HG03159 (cell line): ENCODE results near the gene DDX39B.
"Not testable (repeated sequence)": the region's sequence is repeated elsewhere in the genome, so short reads cannot be mapped to it uniquely, and the experiment has no call there.

Source experiments
- ATAC-seq: cut with Tn5 transposase; IDR thresholded peaks from one replicate; pipeline ENCODE4 v1.9.1; 2021; ENCODE audit warnings: mild to moderate bottlenecking, moderate library complexity; ENCODE audit not compliant: unreplicated experiment

The DDX39B gene

GRCh38 chr6:31575952-31576685 lies 34.3 kb upstream of the DDX39B start:
- ATAC-seq: no peak

GRCh38 chr6:31575335-31575901 lies 33.6 kb upstream of the DDX39B start, which contains the start of gene TNF:
Gene TNF, plus strand, starts transcription at chr6:31575565. Its CDS starts 177 bp downstream, at chr6:31575742.
- ATAC-seq: no peak

GRCh38 chr6:31574106-31575061 lies 32.6 kb upstream of the DDX39B start:
- ATAC-seq: no peak

- ATAC-seq: no peak
These were observed 31.7 kb upstream of the DDX39B start for GRCh38 chr6:31573239-31574105.

GRCh38 chr6:31572041-31572911 lies 30.5 kb upstream of the DDX39B start, which contains the start of gene LTA:
Gene LTA, plus strand, starts transcription at chr6:31572289. Its CDS starts 454 bp downstream, at chr6:31572743.
- ATAC-seq: peak; percentile 37

- no peak for ATAC-seq
These were observed 28.2 kb upstream of the DDX39B start for GRCh38 chr6:31569861-31570536.

- ATAC-seq: peak; percentile 70
These were observed 26.7 kb upstream of the DDX39B start for GRCh38 chr6:31568537-31568961.

GRCh38 chr6:31567531-31568370 lies 25.9 kb upstream of the DDX39B start:
- no peak for ATAC-seq

- no peak for ATAC-seq
These were observed 18.9 kb upstream of the DDX39B start for GRCh38 chr6:31560697-31561058.

- peak; percentile 67 for ATAC-seq
These were observed 18.3 kb upstream of the DDX39B start for GRCh38 chr6:31559958-31560696.

- no peak for ATAC-seq
These were observed 17.8 kb upstream of the DDX39B start for GRCh38 chr6:31559606-31559957.

GRCh38 chr6:31558631-31559500 lies 17.1 kb upstream of the DDX39B start:
- no peak for ATAC-seq

GRCh38 chr6:31558318-31558625 lies 16.5 kb upstream of the DDX39B start:
- no peak for ATAC-seq

- ATAC-seq: no peak
These were observed 15.9 kb upstream of the DDX39B start for GRCh38 chr6:31557443-31558317.

- ATAC-seq: no peak
These were observed 14.5 kb upstream of the DDX39B start for GRCh38 chr6:31556307-31556706.

- not testable (repeated sequence) for ATAC-seq
These were observed 9.6 kb upstream of the DDX39B start for GRCh38 chr6:31551371-31551770.
